ENCODE results near the gene CDK17. TPM values are rescaled to one million over a fixed set of nuclear protein-coding genes. Genes with fewer than 3 reads are reported as not detected.

Gene CDK17
- total and polyA plus RNA-seq, 9 of the 15 experiments (the other 6 are each of a cell fraction or from before 2014, with no cell fraction given): 4.8 to 39.3 (median 21.6) TPM

GRCh38 chr12:96396209-96396608 is 4.0 kb downstream of the CDK17 start:
- no peak for DNase-seq (ENCODE audit: extremely low read depth in 1 of 4, low spot score in 3 of 4)
- no peaks in the 10 kb centered on the region for H3K9me3 ChIP-seq (replicated peaks; ENCODE audit: control insufficient read depth, insufficient read depth, low read depth, low read length)
- H3K9me1 ChIP-seq (ENCODE audit: control insufficient read depth, insufficient read depth, low read length): no peaks in the 10 kb centered on the region
- WGBS (ENCODE audit: insufficient coverage, low coverage, missing lambda C conversion rate): 40% methylated on average over 2 of the region's 2 CpGs
- H2AFZ ChIP-seq (ENCODE audit: low read depth, low read length): no peak overlapping the region
- TF ChIP-seq ZNF23 (CRISPR knock-in tag; IDR thresholded peaks at IDR 0.05) (no peak), MXI1 (IDR thresholded peaks at IDR 0.05; ENCODE audit: low read depth, low read length) (no peak), C11orf30 (IDR thresholded peaks at IDR 0.05; ENCODE audit: low read depth) (no peak), ZNF592 (IDR thresholded peaks at IDR 0.05) (no peak), SRSF1 (IDR thresholded peaks at IDR 0.05; ENCODE audit: low read depth, low read length) (no peak)
- no peak for FAIRE-seq
- H3K4me1 ChIP-seq (replicated peaks in 1 of 2; ENCODE audit: control insufficient read depth in 2 of 2, insufficient read depth in 2 of 2, low read length in 2 of 2): peaks cover 17 to 18% of the 10 kb centered on the region in 2 experiments
- POLR2A ChIA-PET: interaction anchor here (1.2 kb wide), 1 partner anchor 17 kb away, joined by 3 read pairs; no protein-coding TSS in a partner anchor
- CTCF ChIA-PET (ENCODE audit: low intra/inter-chr PET ratio): no interaction called here
- H3K79me2 ChIP-seq (ENCODE audit: control insufficient read depth, insufficient read depth, low read length): peaks cover 88% of the 10 kb centered on the region
- BruUV-seq (replicated peaks): no TSS peak
- H3K27me3 ChIP-seq (ENCODE audit: control insufficient read depth in 2 of 2, insufficient read depth in 2 of 2, low read length in 2 of 2): no peaks in the 10 kb centered on the region
- in situ Hi-C loops (cut with MboI) (no loop called here), intact Hi-C loops (cut with micrococcal nuclease) (loop anchor here (5.0 kb wide), 2 partner anchors 84 to 179 kb away; no protein-coding TSS in a partner anchor)
- peaks cover 10% of the 10 kb centered on the region for H4K20me1 ChIP-seq (replicated peaks; ENCODE audit: control insufficient read depth, insufficient read depth, low read length)
- no peak overlapping the region for H3K9ac ChIP-seq (ENCODE audit: insufficient read depth in 1 of 2, low read depth in 2 of 2, low read length in 2 of 2)
- no peaks in the 10 kb centered on the region; the same call in 2 of the 3 replicates for H3K36me3 ChIP-seq (ENCODE audit: control insufficient read depth, insufficient read depth, low read length)
- ATAC-seq: no peak
- no peak overlapping the region for H3K4me3 ChIP-seq
- H3K4me2 ChIP-seq (ENCODE audit: insufficient read depth, low read length): peak overlapping the region; percentile 24; the same call in 1 of the 2 replicates
- H3K27ac ChIP-seq (ENCODE audit: extremely low read depth, low read depth, low read length): no peak overlapping the region

Data from K562 (cell line).